Endothelial cell of umbilical vein (primary cell): ENCODE data around the gene USP48.

Experiments used
- EZH2 ChIP-seq: IDR thresholded peaks from 2 replicates; pipeline ENCODE4 v1.6.1; 2012; ENCODE audit warnings: borderline replicate concordance, low read depth, mild to moderate bottlenecking, moderate library complexity, low read length, inconsistent platforms; ENCODE audit not compliant: severe bottlenecking
- MYC ChIP-seq: IDR thresholded peaks from one replicate; pipeline ENCODE4 v1.6.1; 2011; ENCODE audit warnings: mild to moderate bottlenecking, low read depth, low read length
- TF ChIP-seq, protein P1 (sequence below), 2 donors: IDR thresholded peaks; 1 replicate in 1 of 2; 2 replicates in 1 of 2; pipeline ENCODE4 v1.5.1; 2011; ENCODE audit warnings: low read length in 2 of 2, mild to moderate bottlenecking in 2 of 2, moderate library complexity in 2 of 2, control low read depth in 1 of 2, inconsistent platforms in 1 of 2, low read depth in 1 of 2; ENCODE audit not compliant: insufficient read depth in 1 of 2; ENCODE audit errors: extremely low read depth in 1 of 2

- no peak for TF ChIP-seq MYC
- no peak for TF ChIP-seq EZH2
- TF ChIP-seq, protein P1, sequence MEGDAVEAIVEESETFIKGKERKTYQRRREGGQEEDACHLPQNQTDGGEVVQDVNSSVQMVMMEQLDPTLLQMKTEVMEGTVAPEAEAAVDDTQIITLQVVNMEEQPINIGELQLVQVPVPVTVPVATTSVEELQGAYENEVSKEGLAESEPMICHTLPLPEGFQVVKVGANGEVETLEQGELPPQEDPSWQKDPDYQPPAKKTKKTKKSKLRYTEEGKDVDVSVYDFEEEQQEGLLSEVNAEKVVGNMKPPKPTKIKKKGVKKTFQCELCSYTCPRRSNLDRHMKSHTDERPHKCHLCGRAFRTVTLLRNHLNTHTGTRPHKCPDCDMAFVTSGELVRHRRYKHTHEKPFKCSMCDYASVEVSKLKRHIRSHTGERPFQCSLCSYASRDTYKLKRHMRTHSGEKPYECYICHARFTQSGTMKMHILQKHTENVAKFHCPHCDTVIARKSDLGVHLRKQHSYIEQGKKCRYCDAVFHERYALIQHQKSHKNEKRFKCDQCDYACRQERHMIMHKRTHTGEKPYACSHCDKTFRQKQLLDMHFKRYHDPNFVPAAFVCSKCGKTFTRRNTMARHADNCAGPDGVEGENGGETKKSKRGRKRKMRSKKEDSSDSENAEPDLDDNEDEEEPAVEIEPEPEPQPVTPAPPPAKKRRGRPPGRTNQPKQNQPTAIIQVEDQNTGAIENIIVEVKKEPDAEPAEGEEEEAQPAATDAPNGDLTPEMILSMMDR (IDR thresholded peaks at IDR 0.05; ENCODE audit: extremely low read depth in 1 of 2, insufficient read depth in 1 of 2, low read depth in 1 of 2, low read length in 2 of 2): no peak
Observed at GRCh38 chr1:21743476-21743875, 39.5 kb downstream of the USP48 start.
